C4-2B (cell line): ENCODE data around the gene SRSF7.
"Not testable (repeated sequence)": the region's sequence is repeated elsewhere in the genome, so short reads cannot be mapped to it uniquely, and the experiment has no call there.

Source experiments
- H3K27ac ChIP-seq: fragments of 450-650 bp; 2 replicates; pipeline ENCODE4 v1.5.1; 2017
- CTCF ChIP-seq: fragments of 450-650 bp; conservative IDR thresholded peaks from 2 replicates; pipeline ENCODE4 v1.5.1; 2017; ENCODE audit warnings: mild to moderate bottlenecking
- ZFX ChIP-seq: fragments of 450-650 bp; IDR thresholded peaks from 2 replicates; pipeline ENCODE4 v1.6.1; 2017

The SRSF7 gene

DNA sequence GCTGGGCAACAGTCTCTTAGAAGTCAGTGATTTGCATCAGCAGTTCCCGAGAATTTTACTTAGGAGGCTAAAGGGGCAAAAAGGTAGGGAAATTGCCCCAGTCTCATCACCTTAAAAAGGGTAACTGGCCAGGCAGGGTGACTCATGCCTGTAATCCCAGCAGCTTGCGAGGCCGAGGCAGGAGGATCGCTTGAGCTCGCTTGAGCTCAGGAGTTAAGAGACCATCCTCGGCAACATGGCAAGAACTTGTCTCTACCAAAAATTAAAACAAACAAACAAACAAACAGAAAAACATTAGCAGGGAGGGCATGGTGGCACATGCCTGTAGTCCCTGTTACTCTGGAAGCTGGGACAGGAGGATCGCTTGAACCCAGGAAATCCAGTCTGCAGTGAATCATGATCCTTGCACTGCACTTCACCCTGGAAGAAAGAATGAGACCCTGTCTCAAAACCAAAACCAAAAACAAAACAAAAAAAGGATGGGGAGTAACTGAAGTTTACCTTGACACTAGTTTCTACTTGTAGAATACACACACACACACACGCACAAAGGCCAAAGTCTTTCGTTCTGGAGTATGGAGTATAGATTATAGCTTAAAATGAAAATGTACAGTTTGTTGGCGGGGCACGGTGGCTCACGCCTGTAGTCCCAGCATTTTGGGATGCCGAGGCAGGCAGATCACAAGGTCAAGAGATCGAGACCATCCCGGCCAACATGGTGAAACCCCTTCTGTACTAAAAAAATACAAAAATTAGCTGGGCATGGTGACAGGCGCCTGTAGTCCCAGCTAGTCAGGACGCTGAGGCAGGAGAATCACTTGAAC lies 24.1 kb upstream of the SRSF7 start:
- no peak overlapping the region for H3K27ac ChIP-seq
- TF ChIP-seq CTCF = no peak
- no peak for TF ChIP-seq ZFX

DNA sequence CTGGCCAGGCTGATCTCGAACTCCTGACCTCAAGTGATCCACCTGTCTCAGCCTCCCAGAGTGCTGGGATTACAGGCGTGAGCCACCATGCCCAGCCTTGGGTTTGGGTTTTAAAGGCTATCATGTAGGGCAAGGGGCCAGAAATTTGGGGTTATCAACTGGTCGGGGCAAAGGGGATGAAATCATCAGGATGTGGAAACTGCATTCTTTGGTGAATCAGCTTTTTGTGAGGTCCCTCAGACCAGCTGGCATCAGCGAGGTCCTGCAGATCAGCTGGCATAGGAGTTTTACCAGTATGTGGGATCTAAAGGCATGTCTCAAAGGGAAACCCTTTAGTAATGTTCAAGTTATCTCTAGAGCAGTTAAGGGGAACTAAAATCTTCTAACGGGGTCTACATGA lies 20.5 kb upstream of the SRSF7 start:
- no peak for TF ChIP-seq CTCF
- TF ChIP-seq ZFX = no peak
- H3K27ac ChIP-seq = no peak overlapping the region

DNA sequence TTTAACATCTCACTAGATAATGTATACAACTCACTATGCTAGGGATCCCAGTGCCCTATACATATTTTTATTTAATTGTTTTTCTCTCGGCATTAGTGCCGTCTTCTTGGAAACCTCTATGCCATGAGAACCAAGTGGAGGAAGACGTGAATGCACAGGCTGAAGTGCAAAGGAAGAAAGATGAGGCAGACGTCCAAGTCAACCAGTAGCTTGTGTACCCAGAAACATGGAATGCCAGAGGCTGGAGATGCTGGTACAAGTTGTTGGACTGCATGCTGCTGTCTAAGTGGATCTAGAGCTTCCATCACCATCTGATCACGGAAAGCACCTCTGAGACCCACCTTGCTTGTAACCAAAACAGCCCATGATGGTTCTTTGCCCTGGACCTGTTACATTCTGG lies 14.4 kb upstream of the SRSF7 start:
- H3K27ac ChIP-seq = no peak overlapping the region
- TF ChIP-seq CTCF = no peak

DNA sequence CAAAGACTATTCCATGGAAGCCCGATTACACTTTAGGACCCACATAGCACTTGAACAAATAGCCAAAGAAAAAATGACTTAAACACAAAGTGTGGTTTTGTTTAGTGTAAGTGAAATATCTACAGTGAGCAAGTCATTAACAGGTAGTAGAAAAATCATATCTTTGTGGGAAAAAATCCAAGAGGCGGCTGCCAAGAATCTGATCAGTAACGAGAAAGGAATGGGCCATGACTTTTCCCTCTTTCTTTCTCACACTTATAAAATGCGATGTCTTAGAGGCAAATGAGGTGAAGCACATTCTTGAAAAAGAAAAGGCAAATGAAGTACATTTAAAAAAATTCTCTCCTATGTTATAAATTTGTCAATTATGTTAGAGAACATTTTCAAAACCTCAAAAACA lies 14.0 kb upstream of the SRSF7 start:
- no peak overlapping the region for H3K27ac ChIP-seq
- TF ChIP-seq ZFX = no peak
- TF ChIP-seq CTCF = no peak

DNA sequence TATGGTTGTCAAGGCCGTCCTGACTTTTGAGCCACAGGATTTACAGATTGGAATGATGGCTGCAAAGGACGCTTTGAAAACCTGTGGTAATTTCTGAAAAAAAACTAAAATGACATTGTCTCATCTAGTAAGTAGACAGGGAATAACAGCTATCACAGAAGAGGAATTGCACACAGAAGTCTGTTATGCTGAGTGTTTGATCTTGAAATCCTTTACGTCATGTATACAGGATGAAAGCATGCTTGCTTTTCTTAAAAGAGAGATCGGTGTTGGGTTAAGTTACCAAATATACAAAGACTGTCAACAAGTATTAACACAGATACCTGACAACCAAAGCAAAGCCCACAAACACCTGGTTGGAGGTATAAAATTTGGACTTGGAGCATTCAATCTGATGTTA lies 12.6 kb upstream of the SRSF7 start:
- H3K27ac ChIP-seq = no peak overlapping the region

DNA sequence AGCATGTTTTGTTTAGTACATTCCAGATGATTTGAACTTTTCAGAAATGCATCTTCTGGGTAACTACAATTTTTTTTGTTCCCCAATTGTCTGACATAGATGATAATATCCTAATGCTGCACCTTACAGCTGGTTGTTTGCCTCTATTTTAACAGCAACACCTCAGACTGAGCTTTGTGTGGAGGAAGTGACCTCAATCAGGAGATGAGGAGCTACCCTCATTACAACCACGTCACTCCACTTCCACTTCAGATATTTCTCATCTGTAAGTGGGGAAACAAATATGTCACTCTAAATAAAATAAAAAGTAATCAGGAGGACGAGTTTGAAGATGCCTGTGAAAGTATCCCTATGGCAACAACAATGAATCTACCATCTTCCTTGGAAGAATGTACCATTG lies 12.1 kb upstream of the SRSF7 start:
- H3K27ac ChIP-seq = no peak overlapping the region
- no peak for TF ChIP-seq CTCF
- no peak for TF ChIP-seq ZFX

More for the DNA sequence above, 12.6 kb upstream of the SRSF7 start:
- TF ChIP-seq CTCF = no peak
- TF ChIP-seq ZFX = no peak

- H3K27ac ChIP-seq = not testable (repeated sequence)
Observed at GRCh38 chr2:38755891-38756290, 4.7 kb upstream of the SRSF7 start.

- TF ChIP-seq ZFX (no peak), CTCF (no peak)
- H3K27ac ChIP-seq = no peak overlapping the region
Observed at GRCh38 chr2:38754506-38754905, 3.3 kb upstream of the SRSF7 start.
